Left lung (tissue), 10 donors: ENCODE measurements around the gene HYDIN. TPM values are rescaled to one million over a fixed set of nuclear protein-coding genes. Genes with fewer than 3 reads are reported as not detected.
"Not testable (repeated sequence)": the region's sequence is repeated elsewhere in the genome, so short reads cannot be mapped to it uniquely, and the experiment has no call there.

Experiments
- ATAC-seq: fragments of 200-7000 bp; cut with Tn5 transposase; one replicate; pipeline ENCODE4 v1.9.1; 2020; ENCODE audit warnings: moderate library complexity
- DNase-seq, 4 donors: peaks; one replicate each; pipeline ENCODE4 v3.0.0-alpha.2; 2013 to 2020
- H3K27ac ChIP-seq, 2 donors: fragments of 200-600 bp; sonication (generic) in 1 of 2; one replicate each; pipeline versions ENCODE4 v1.5.0 to v1.8.0; 2020 to 2021
- H3K27me3 ChIP-seq, 2 donors: fragments of 200-600 bp; sonication (generic) in 1 of 2; one replicate each; pipeline versions ENCODE4 v1.5.0 to v1.8.0; 2020 to 2021
- H3K36me3 ChIP-seq, 2 donors: fragments of 200-600 bp; sonication (generic) in 1 of 2; one replicate each; pipeline versions ENCODE4 v1.5.0 to v1.8.0; 2020 to 2021
- H3K4me1 ChIP-seq, 2 donors: fragments of 200-600 bp; one replicate each; pipeline ENCODE4 v1.8.0; 2021
- H3K4me3 ChIP-seq, 2 donors: fragments of 200-600 bp; sonication (generic) in 1 of 2; one replicate each; pipeline versions ENCODE4 v1.5.0 to v1.8.0; 2020 to 2021; ENCODE audit warnings: mild to moderate bottlenecking in 1 of 2
- H3K9me3 ChIP-seq, 2 donors: fragments of 200-600 bp; sonication (generic) in 1 of 2; one replicate each; pipeline versions ENCODE4 v1.5.0 to v1.8.0; 2020 to 2021
- intact Hi-C, 2 donors: fragments of 100-400 bp; cut with DNase I; formaldehyde crosslinking; loops; one replicate each; pipeline versions ENCODE4 v1.11.2 to v1.14.2; 2022
- polyA plus RNA-seq, 6 donors: library from polyadenylated mRNA; unstranded; fragments of 120-200 nt; gene quantifications; one replicate each; pipeline ENCODE4 v1.2.1, GENCODE V29; 2013; ENCODE audit not compliant: insufficient read length in 6 of 6
- total RNA-seq, 2 donors: library from RNA; stranded (reverse); fragmentation: NEBNext Ultra II Directional; extraction: Animal tissue kit (Norgen Biotek cat#: 25700); gene quantifications; one replicate each; pipeline ENCODE4 v1.2.1, GENCODE V29; 2021
- donor health status: DM: no; HTN: yes; CAD: no.
- donor health status: DM: no; HTN: no; CAD: no.

Gene HYDIN
- total and polyA plus RNA-seq, 8 donors, result 3.3 to 16.8 (median 12.4) TPM

GRCh38 chr16:71080777-71081176, 149.7 kb downstream of the HYDIN start:
- DNase-seq, ATAC-seq, H3K27ac ChIP-seq, H3K9me3 ChIP-seq, H3K36me3 ChIP-seq, intact Hi-C loops, H3K4me1 ChIP-seq, H3K27me3 ChIP-seq, H3K4me3 ChIP-seq: not testable (repeated sequence)

DNA sequence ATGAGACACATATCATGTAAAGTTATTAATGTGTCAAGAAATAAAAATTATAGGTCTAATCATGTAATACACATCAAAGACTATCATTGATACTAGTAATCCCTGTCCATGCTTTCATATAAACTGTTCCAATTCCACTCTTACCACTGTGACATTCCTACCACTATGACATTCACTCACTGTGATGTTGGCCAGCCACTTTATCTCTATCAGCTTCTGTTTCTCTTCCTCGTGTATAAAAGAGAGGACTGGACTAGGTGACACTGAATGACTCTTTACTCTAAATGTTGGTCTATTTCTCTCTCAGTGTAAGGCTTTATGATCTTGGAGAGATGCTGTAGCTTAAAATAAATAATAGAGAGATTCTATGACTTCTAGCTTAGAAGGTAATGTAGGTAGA, 150.3 kb downstream of the HYDIN start:
- H3K4me1 ChIP-seq, H3K27me3 ChIP-seq, H3K36me3 ChIP-seq, H3K4me3 ChIP-seq, H3K27ac ChIP-seq, ATAC-seq, H3K9me3 ChIP-seq, DNase-seq, intact Hi-C loops: not testable (repeated sequence)

GRCh38 chr16:71070651-71071050, 159.9 kb downstream of the HYDIN start:
- intact Hi-C loops, H3K9me3 ChIP-seq, DNase-seq, H3K36me3 ChIP-seq, H3K27ac ChIP-seq, ATAC-seq, H3K4me1 ChIP-seq, H3K4me3 ChIP-seq, H3K27me3 ChIP-seq: not testable (repeated sequence)

DNA sequence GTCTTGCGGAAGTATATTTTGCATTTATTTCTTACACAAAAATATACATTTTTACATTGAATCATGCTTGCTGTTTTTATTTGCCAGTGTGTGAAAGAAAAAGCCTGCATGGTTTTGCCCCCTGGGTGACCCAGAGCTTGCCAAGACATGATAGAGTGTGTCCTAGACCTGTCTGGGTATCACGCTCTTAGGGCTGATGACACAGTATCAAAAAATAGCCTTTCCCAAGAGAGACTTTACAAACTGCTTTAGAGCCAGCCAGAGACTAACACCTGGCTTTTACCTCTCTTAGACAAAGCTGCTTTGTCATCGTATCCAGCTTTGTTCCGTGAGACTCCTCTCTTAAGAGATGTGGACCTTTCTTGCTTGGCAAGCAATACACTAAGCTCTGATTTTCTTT, 160.7 kb downstream of the HYDIN start:
- H3K4me3 ChIP-seq, intact Hi-C loops, H3K27ac ChIP-seq, DNase-seq, H3K36me3 ChIP-seq, H3K4me1 ChIP-seq, H3K27me3 ChIP-seq, H3K9me3 ChIP-seq, ATAC-seq: not testable (repeated sequence)

GRCh38 chr16:71053897-71054609, 176.5 kb downstream of the HYDIN start:
- H3K9me3 ChIP-seq, ATAC-seq, DNase-seq, H3K4me1 ChIP-seq, H3K27ac ChIP-seq, H3K4me3 ChIP-seq, H3K27me3 ChIP-seq, H3K36me3 ChIP-seq, intact Hi-C loops: not testable (repeated sequence)

GRCh38 chr16:71050307-71050706, 180.2 kb downstream of the HYDIN start:
- ATAC-seq, intact Hi-C loops, H3K36me3 ChIP-seq, DNase-seq, H3K4me1 ChIP-seq, H3K9me3 ChIP-seq, H3K27ac ChIP-seq, H3K27me3 ChIP-seq, H3K4me3 ChIP-seq: not testable (repeated sequence)

- H3K27ac ChIP-seq, H3K4me3 ChIP-seq, H3K4me1 ChIP-seq, H3K9me3 ChIP-seq, ATAC-seq, H3K36me3 ChIP-seq, intact Hi-C loops, H3K27me3 ChIP-seq: not testable (repeated sequence)
- peak in 1 of 4 donors; percentile 49 for DNase-seq
Observed at GRCh38 chr16:71039368-71040111, 191.0 kb downstream of the HYDIN start.

- H3K36me3 ChIP-seq, H3K4me3 ChIP-seq, H3K27me3 ChIP-seq, intact Hi-C loops, ATAC-seq, H3K9me3 ChIP-seq, DNase-seq, H3K4me1 ChIP-seq, H3K27ac ChIP-seq: not testable (repeated sequence)
Observed at GRCh38 chr16:71038421-71038820, 192.1 kb downstream of the HYDIN start.

- H3K4me3 ChIP-seq, ATAC-seq, H3K4me1 ChIP-seq, H3K27me3 ChIP-seq, H3K27ac ChIP-seq, H3K36me3 ChIP-seq, intact Hi-C loops, H3K9me3 ChIP-seq, DNase-seq: not testable (repeated sequence)
Observed at GRCh38 chr16:71037987-71038386, 192.5 kb downstream of the HYDIN start.

DNA sequence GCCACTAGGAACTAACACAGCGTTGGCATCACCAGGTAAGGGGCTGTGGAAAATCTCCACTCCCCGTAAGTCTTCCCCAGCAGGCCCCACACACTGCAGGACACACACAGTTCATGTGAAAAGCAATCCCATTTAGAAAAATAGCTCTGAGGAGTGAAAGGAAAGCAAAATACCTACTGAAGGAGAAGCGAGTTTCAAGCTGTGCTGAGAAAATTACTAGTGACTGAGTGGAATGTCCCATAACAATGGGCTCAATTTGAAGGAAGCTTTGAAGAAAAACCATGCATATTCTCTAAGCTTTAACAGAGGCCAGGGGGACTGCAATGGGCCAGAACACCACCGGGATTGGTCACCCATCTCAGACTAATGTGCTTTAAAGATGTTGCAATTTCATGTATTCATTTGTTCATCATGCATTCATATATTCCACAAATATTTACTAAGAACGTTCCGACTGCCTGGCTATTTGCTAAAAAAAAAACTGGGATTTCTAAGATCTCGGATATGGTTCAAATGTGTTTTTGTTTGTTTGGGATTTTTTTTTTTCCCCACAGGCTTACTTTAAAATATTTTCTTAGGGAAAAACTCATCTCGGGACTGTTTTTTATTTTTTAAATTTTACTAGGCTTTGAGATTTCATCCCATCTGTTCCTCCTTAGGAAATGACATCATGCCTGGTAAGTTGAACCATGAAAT, 202.3 kb downstream of the HYDIN start:
- H3K36me3 ChIP-seq, DNase-seq, H3K4me3 ChIP-seq, H3K4me1 ChIP-seq, intact Hi-C loops, H3K27ac ChIP-seq, H3K27me3 ChIP-seq, H3K9me3 ChIP-seq, ATAC-seq: not testable (repeated sequence)

GRCh38 chr16:71027511-71027910, 203.0 kb downstream of the HYDIN start:
- intact Hi-C loops, H3K27ac ChIP-seq, ATAC-seq, H3K4me1 ChIP-seq, H3K4me3 ChIP-seq, H3K36me3 ChIP-seq, DNase-seq, H3K27me3 ChIP-seq, H3K9me3 ChIP-seq: not testable (repeated sequence)

DNA sequence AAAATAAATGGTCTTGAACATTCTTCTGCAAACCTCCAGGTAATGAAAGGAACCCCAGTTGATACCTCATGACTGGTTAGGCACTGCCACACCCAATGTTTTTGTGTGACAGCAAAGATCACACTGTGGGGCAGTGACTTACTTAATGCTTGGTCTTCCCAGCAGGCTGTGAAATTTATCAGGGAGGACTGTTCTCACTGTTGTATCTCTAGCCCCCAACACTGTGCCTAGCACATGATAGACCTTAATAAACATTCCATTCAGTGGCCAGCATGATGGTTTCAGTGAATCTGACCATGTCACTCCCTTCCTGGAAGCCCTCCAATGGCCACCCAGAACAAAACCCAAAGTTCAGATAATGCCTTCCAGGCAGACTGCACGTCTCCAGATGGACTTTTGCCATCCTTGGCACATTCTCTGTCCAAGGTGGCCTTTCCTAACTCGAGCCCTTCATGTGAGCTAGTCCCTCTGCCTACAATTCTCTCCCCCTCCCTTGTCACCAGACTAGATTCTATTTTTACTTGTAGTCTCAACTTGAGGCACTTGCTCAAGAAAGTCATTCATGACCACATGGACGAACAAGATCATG, 206.6 kb downstream of the HYDIN start:
- H3K9me3 ChIP-seq, ATAC-seq, H3K27ac ChIP-seq, H3K4me1 ChIP-seq, intact Hi-C loops, H3K36me3 ChIP-seq, H3K27me3 ChIP-seq, DNase-seq, H3K4me3 ChIP-seq: not testable (repeated sequence)
